HUES6 (cell line): Measurements from ENCODE around the gene ABCF1.
"Not testable (repeated sequence)": the region's sequence is repeated elsewhere in the genome, so short reads cannot be mapped to it uniquely, and the experiment has no call there.

Experiments used
- H3K27ac ChIP-seq: 2 replicates; pipeline ENCODE4 v1.7.0; 2013; ENCODE audit warnings: low read depth, mild to moderate bottlenecking, low read length, inconsistent platforms
- H3K27me3 ChIP-seq: 2 replicates; pipeline ENCODE4 v1.6.1; 2013; ENCODE audit warnings: low read length; ENCODE audit not compliant: control insufficient read depth, insufficient read depth
- H3K36me3 ChIP-seq: 2 replicates; pipeline ENCODE4 v1.6.1; 2013; ENCODE audit warnings: low read length; ENCODE audit not compliant: control insufficient read depth, insufficient read depth
- H3K4me1 ChIP-seq: 2 replicates; pipeline ENCODE4 v1.6.1; 2013; ENCODE audit warnings: low read length; ENCODE audit not compliant: control insufficient read depth, insufficient read depth
- H3K4me3 ChIP-seq: 2 replicates; pipeline ENCODE4 v1.5.1; 2013; ENCODE audit warnings: low read depth, low read length
- H3K9ac ChIP-seq: one replicate; pipeline ENCODE4 v1.6.1; 2013; ENCODE audit warnings: mild to moderate bottlenecking, low read length
- H3K9me3 ChIP-seq: 2 replicates; pipeline ENCODE4 v1.6.1; 2013; ENCODE audit warnings: low read depth, low read length; ENCODE audit not compliant: control insufficient read depth, insufficient read depth

The ABCF1 gene

DNA sequence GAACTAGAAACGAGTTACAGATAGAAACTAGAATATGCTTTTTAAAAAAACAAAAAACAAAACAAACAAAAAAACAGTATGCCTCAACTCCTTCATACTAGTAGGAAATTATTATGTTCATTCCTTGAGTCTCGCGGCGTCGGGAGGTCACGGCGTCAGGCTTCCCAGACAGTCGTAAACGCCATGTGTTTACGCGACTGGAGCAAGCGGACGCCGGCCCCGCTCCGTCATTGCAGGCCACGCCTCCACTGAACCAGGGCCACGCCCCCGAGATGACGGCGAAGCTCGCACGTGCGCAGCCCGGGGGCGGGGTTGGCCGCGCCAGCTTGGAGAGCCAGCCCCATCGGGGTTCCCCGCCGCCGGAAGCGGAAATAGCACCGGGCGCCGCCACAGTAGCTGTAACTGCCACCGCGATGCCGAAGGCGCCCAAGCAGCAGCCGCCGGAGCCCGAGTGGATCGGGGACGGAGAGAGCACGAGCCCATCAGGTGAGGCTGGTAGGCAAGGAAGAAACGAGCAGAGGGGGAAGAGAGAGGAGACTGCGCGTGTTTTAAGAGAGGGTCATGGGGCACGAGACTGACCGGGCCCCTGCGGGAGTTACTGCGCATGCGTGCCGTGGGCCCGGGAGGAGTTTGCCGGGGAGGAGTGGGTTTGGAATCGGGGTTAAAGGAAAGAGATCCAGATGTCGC lies at the start of gene ABCF1:
TSS of gene ABCF1 (plus strand) at position 368 of the 687 bp plus-strand sequence. CDS start at position 414, 46 bp downstream.
- H3K4me3 ChIP-seq = peak within 1 kb of the TSS; percentile 96
- H3K36me3 ChIP-seq = peaks cover 24% of the 10 kb centered on the region
- H3K9me3 ChIP-seq = no peaks in the 10 kb centered on the region
- H3K9ac ChIP-seq = peak within 1 kb of the TSS; percentile 99
- H3K27ac ChIP-seq = peak within 1 kb of the TSS; percentile 95
- H3K27me3 ChIP-seq = no peaks in the 10 kb centered on the region; the same call in 1 of the 2 replicates
- H3K4me1 ChIP-seq = peaks cover 15% of the 10 kb centered on the region

DNA sequence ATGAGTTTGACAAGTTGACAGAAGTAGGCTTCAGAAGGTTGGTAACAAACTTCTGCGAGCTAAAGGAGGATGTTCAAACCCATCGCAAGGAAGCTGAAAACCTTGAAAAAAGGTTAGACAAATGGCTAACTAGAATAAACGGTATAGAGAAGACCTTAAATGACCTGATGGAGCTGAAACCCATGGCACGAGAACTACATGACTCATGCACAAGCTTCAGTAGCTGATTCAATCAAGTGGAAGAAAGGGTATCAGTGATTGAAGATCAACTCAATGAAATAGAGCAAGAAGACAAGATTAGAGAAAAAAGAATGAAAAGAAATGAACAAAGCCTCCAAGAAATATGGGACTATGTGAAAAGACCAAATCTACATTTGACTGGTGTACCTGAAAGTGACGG lies 49.3 kb upstream of the ABCF1 start:
- H3K9me3 ChIP-seq, H3K36me3 ChIP-seq, H3K4me1 ChIP-seq, H3K27ac ChIP-seq, H3K4me3 ChIP-seq, H3K9ac ChIP-seq, H3K27me3 ChIP-seq: not testable (repeated sequence)

DNA sequence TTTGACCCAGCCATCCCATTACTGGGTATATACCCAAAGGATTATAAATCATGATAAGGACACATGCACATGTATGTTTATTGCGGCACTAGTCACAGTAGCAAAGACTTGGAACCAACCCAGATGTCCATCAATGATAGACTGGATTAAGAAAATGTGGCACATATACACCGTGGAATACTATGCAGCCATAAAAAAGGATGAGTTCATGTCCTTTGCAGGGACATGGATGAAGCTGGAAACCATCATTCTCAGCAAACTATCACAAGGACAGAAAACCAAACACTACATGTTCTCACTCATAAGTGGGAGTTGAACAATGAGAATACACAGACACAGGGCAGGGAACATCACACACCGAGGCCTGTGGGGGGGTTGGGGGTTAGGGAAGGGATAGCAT lies 44.8 kb upstream of the ABCF1 start:
- not testable (repeated sequence) for H3K9me3 ChIP-seq, H3K27me3 ChIP-seq, H3K9ac ChIP-seq, H3K36me3 ChIP-seq, H3K4me1 ChIP-seq, H3K27ac ChIP-seq, H3K4me3 ChIP-seq

DNA sequence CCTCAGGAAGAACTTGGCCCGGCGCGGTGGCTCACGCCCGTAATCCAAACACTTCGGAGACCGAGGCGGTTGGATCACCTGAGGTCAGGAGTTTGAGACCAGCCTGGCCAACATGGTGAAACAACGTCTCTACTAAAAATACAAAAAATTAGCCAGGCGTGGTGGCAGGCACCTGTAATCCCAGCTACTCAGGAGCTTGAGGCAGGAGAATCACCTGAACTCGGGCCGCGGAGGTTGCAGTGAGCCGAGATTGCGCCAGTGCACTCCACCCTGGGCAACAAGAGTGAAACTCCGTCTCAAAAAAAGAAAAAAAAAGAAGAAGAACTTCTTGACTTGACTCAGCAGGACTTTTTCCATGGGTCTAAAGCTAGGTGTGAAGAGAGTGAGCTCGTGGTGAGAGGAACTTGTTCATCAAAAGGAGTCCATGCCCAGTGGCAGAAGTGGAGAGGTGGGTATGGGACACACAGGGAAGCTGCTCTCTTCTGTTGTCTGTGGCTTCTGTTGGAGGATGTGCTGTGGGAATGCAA lies 41.8 kb upstream of the ABCF1 start:
- not testable (repeated sequence) for H3K27me3 ChIP-seq, H3K4me3 ChIP-seq, H3K27ac ChIP-seq, H3K4me1 ChIP-seq, H3K9me3 ChIP-seq, H3K36me3 ChIP-seq, H3K9ac ChIP-seq

DNA sequence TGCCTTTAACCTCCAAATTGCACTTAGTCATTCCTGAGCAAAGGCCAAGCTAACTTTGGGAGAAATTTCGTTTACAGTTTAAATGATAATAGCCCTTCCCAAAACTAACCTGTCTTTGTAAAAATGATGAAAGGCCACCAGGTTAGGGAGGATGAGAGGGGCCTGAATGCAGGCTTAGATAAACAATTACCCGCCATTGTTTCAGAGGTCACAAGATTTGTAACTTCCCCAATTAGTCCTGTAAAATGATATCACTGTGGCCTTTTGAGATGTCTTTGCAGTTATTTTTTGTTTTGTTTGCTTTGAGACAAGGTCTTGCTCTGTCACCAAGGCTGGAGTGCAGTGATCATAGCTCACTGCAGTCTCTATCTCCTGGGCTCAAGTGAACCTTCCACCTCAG lies 41.2 kb upstream of the ABCF1 start:
- no peak overlapping the region for H3K27ac ChIP-seq
- H3K4me3 ChIP-seq = no peak overlapping the region
- no peaks in the 10 kb centered on the region for H3K36me3 ChIP-seq
- no peaks in the 10 kb centered on the region for H3K4me1 ChIP-seq
- H3K9ac ChIP-seq = no peak overlapping the region
- H3K27me3 ChIP-seq = no peaks in the 10 kb centered on the region
- H3K9me3 ChIP-seq = no peaks in the 10 kb centered on the region

DNA sequence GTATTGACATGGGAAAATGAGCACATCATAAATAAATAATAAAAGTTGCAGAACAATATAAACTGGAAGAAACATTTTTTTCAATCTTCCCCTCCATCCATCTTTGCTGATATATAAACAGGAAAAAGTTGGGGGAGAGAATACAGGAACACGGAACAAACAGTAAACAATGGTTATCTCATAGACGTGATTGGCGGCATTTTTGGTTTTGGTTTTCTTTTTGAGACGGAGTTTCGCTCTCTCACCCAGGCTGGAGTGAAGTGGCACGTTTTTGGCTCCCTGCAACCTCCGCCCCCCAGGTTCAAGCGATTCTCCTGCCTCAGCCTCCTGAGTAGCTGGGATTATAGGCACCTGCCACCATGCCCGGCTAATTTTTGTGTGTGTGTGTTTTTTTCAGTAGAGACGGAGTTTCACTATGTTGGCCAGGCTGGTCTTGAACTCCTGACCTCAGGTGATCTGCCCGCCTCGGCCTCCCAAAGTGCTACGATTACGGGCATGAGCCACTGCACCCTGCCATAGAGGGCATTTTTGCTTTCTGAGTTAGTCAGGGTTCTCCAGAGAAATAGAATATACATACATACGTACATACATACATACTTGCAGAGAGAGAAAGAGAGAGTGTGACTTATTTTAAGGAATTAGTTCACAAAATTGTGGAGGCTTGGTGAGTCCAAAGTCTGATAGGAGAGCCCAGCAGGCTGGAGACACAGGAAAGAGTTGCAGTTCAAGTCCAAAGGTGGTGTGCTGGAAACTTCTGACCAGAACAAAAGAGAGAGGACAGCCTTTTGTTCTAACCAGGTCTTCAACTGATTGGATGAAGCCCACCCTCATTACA lies 37.6 kb upstream of the ABCF1 start:
- no peaks in the 10 kb centered on the region for H3K9me3 ChIP-seq

DNA sequence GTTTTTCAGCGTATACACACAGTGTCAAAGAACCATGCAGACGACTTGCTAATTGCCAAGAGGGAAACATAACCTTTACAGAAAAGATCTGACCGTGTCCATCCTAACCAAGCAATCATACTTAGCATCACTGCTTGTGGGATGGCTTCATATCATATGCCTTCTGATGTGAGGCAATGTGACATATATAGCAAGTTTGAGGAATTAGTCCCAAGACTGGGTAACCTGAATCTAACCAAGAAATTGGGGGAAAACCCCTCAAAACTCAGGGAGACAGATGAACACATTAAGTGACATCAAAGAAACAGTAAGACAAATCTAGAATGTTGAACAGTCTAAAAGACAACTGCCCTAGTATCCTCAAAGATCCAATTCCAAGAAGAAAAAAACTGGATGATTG lies 33.3 kb upstream of the ABCF1 start:
- no peaks in the 10 kb centered on the region for H3K27me3 ChIP-seq
- H3K27ac ChIP-seq = no peak overlapping the region
- no peak overlapping the region for H3K9ac ChIP-seq
- no peaks in the 10 kb centered on the region for H3K36me3 ChIP-seq
- no peak overlapping the region for H3K4me3 ChIP-seq
- H3K4me1 ChIP-seq = 0 out of 2 replicates have a peak, but pooled peaks cover 4% of the 10 kb centered on the region
- no peaks in the 10 kb centered on the region for H3K9me3 ChIP-seq

More for the DNA sequence above, 37.6 kb upstream of the ABCF1 start:
- Histone ChIP-seq H3K27ac (no peak overlapping the region), H3K9ac (no peak overlapping the region), H3K27me3 (no peaks in the 10 kb centered on the region), H3K4me1 (no peaks in the 10 kb centered on the region), H3K36me3 (no peaks in the 10 kb centered on the region), H3K4me3 (no peak overlapping the region)

DNA sequence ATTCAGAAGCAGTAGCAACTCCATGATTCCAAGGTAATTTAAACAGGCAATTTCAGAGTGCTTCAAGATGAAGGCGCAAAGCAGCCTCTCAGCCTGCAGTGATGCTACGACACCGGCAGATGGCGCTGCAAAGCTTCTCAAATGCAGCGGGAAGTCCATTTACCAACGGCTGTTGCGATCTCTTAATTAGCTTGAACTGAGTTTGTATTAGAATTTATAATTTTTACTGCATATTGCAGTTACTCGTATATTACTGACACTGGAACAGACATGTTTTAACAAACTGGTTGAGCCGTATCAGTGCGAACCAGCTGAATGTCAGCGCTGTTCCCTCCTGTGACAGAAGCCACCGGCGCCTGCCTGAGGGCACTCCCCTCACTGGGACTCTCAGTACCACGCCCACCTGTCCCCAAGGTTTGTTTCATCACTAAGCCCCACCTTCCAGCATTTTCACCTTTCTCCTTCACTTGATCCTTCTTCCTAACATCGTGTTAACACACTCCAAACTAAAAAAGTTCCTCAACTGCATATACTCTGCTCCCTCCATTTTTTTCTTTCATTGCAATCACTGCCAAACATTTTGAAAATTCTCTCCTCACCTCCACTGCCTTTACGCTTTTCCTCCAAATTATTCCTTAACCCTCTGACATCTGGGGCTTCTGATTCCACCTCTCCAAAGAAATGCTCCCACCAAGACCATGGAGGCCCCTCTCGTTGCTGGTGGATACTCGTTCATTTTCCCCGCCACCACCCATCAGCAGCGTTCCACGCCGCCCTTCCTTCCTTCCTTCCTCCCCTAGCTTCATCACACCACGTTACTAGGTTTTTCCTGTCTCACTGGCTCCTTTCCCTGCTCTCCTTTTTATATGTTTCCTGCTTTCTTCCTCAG lies 29.5 kb upstream of the ABCF1 start:
- Histone ChIP-seq H3K27ac (no peak overlapping the region), H3K9me3 (no peaks in the 10 kb centered on the region), H3K9ac (no peak overlapping the region), H3K27me3 (no peaks in the 10 kb centered on the region), H3K36me3 (peaks cover 15% of the 10 kb centered on the region), H3K4me3 (peak overlapping the region; percentile 56), H3K4me1 (0 out of 2 replicates have a peak, but pooled peaks cover 4% of the 10 kb centered on the region)

DNA sequence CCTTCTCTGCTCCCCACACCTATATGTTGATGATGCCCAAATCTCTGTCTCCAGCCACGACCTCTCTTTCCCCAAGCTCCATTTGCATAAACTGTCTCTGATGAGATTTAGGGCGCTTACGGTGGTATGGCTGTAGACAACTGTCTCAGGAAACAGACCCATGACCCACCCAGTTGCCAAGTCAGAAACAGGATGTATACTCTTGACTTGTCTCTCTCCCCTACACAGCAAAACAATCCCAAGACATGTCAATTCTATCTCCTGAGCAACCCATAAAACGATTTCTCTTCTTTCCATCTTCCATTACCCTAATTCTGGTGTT lies 28.9 kb upstream of the ABCF1 start:
- Histone ChIP-seq H3K4me3 (no peak overlapping the region), H3K27ac (no peak overlapping the region), H3K9ac (no peak overlapping the region), H3K9me3 (no peaks in the 10 kb centered on the region), H3K4me1 (0 out of 2 replicates have a peak, but pooled peaks cover 4% of the 10 kb centered on the region), H3K36me3 (peaks cover 21% of the 10 kb centered on the region), H3K27me3 (no peaks in the 10 kb centered on the region)

DNA sequence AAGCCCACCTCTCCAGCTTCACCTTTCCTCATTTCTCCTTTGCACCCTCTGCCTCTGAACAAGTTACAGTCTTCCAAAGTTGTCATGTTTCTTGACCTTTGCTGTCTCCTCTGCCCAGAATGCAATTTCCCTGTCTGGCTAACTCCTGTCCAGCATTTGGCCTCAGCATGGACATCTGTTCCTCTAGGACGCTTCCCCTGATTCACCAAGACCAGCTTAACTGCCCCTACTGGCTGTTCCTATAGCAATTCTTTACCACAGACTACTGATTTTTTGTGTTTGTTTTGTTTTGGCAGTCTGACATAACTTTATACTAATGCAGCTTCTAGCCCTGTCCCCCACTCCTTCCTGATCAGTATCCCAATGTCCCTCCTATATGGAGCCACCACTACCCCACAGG lies 28.3 kb upstream of the ABCF1 start:
- 0 out of 2 replicates have a peak, but pooled peaks cover 4% of the 10 kb centered on the region for H3K4me1 ChIP-seq
- H3K27me3 ChIP-seq = no peaks in the 10 kb centered on the region
- H3K9ac ChIP-seq = no peak overlapping the region
- H3K36me3 ChIP-seq = peaks cover 24% of the 10 kb centered on the region
- H3K9me3 ChIP-seq = no peaks in the 10 kb centered on the region
- no peak overlapping the region for H3K4me3 ChIP-seq
- no peak overlapping the region for H3K27ac ChIP-seq
